ENCODE results near the gene MON1A.

- TF ChIP-seq, protein P1, sequence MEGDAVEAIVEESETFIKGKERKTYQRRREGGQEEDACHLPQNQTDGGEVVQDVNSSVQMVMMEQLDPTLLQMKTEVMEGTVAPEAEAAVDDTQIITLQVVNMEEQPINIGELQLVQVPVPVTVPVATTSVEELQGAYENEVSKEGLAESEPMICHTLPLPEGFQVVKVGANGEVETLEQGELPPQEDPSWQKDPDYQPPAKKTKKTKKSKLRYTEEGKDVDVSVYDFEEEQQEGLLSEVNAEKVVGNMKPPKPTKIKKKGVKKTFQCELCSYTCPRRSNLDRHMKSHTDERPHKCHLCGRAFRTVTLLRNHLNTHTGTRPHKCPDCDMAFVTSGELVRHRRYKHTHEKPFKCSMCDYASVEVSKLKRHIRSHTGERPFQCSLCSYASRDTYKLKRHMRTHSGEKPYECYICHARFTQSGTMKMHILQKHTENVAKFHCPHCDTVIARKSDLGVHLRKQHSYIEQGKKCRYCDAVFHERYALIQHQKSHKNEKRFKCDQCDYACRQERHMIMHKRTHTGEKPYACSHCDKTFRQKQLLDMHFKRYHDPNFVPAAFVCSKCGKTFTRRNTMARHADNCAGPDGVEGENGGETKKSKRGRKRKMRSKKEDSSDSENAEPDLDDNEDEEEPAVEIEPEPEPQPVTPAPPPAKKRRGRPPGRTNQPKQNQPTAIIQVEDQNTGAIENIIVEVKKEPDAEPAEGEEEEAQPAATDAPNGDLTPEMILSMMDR (IDR thresholded peaks at IDR 0.05; ENCODE audit: insufficient read depth, low read length, poor library complexity, severe bottlenecking): no peak
- TF ChIP-seq EZH2phosphoT487 (conservative IDR thresholded peaks at IDR 0.05; ENCODE audit: low read length): no peak
These were observed 36.8 kb upstream of the MON1A start for GRCh38 chr3:49966233-49966942.

All from SU-DHL-6 (cell line).